B cell (primary cell): ENCODE measurements around the gene INA.

Source experiments
- EZH2 ChIP-seq: IDR thresholded peaks from 2 replicates; pipeline ENCODE4 v1.6.1; 2012; ENCODE audit warnings: borderline replicate concordance, low read depth, mild to moderate bottlenecking, moderate library complexity, low read length; ENCODE audit not compliant: insufficient read depth, poor library complexity, severe bottlenecking
- TF ChIP-seq, protein P1 (sequence below): fragments of 200-600 bp; IDR thresholded peaks from one replicate; pipeline ENCODE4 v1.8.0; 2022; ENCODE audit warnings: antibody characterized with exemption, mild to moderate bottlenecking

DNA sequence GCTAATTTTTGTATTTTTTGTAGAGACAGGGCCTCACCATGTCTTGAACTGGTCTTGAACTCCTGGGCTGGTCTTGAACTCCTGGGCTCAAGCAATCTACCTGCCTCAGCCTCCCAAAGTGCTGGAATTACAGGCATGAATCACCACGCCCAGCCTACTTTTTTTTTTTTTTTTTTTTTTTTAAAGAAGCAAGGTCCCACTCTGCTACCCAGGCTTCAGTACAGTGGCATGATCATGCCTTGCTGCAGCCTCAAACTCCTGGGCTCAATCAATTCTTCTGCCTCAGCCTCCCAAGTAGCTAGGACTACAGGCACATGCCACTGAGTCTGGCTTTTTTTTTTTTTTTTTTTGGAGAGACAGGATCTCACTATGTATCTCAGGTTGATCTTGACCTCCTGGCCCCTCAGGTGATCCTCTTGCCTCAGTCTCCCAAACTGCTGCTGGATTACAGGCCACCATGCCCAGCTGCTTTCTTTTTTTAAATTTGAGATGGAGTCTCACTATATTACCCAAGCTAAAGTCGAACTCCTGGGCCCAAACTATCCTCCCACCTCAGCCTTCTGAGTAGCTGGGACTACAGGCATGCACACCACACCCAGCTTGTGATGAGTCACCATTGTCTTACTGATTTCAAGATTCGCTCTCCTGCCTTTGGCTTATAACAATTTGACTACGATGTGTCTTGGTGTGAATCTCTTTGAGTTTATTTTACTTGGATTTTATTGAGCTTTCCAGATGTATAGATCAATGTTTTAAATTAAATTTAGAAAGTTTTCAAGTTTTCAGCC is 22.2 kb upstream of the INA start:
- TF ChIP-seq, protein P1, sequence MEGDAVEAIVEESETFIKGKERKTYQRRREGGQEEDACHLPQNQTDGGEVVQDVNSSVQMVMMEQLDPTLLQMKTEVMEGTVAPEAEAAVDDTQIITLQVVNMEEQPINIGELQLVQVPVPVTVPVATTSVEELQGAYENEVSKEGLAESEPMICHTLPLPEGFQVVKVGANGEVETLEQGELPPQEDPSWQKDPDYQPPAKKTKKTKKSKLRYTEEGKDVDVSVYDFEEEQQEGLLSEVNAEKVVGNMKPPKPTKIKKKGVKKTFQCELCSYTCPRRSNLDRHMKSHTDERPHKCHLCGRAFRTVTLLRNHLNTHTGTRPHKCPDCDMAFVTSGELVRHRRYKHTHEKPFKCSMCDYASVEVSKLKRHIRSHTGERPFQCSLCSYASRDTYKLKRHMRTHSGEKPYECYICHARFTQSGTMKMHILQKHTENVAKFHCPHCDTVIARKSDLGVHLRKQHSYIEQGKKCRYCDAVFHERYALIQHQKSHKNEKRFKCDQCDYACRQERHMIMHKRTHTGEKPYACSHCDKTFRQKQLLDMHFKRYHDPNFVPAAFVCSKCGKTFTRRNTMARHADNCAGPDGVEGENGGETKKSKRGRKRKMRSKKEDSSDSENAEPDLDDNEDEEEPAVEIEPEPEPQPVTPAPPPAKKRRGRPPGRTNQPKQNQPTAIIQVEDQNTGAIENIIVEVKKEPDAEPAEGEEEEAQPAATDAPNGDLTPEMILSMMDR, result no peak
- TF ChIP-seq EZH2, result no peak
